HepG2 (cell line): ENCODE results near the gene TNFRSF25. TPM values are rescaled to one million over a fixed set of nuclear protein-coding genes. Genes with fewer than 3 reads are reported as not detected.

Source experiments
- ATAC-seq: fragments of 200-7000 bp; cut with Tn5 transposase; 3 replicates; pipeline ENCODE4 v1.9.1; 2020; ENCODE audit warnings: mild to moderate bottlenecking, moderate library complexity
- BruUV-seq: library from RNA; stranded (reverse); fragments of 400-500 nt; replicated peaks from 2 replicates; lab custom pipeline; 2021; lab: Mats Ljungman, UMichigan
- CTCF ChIA-PET: fragments of 300-600 bp; formaldehyde crosslinking; extraction: SDS; loops from one replicate; lab custom pipeline; 2021; ENCODE audit warnings: low total read pairs, inconsistent platforms, low intra/inter-chr PET ratio; lab: Yijun Ruan, JAX
- POLR2A ChIA-PET: fragments of 350-600 bp; sonication (Branson Sonifier 250); formaldehyde crosslinking; loops from one replicate; lab custom pipeline; 2020; ENCODE audit warnings: antibody characterized with exemption, inconsistent platforms; lab: Yijun Ruan, JAX
- DNase-seq: peaks from one replicate; pipeline ENCODE4 v3.0.0-alpha.2; 2015; ENCODE audit warnings: low spot score
- FAIRE-seq: peaks from 3 replicates; lab custom pipeline; 2011; peaks lifted over from hg19 to GRCh38; lab: Jason Lieb, UNC
- H2AFZ ChIP-seq: one replicate; pipeline ENCODE4 v1.6.1; 2011; ENCODE audit warnings: low read length, inconsistent platforms
- H3K27ac ChIP-seq: fragments of 300-600 bp; 3 replicates; pipeline ENCODE4 v1.8.0; 2011; ENCODE audit warnings: mixed run types, mild to moderate bottlenecking, mixed read lengths, low read length, inconsistent platforms; ENCODE audit not compliant: insufficient read depth; ENCODE audit errors: extremely low read length
- H3K27me3 ChIP-seq, 2 experiments: fragments of 200-600 bp in 1 of 2; 2 replicates in 1 of 2; 3 replicates in 1 of 2; pipeline versions ENCODE4 v1.6.0 to v1.8.0; 2011; ENCODE audit warnings: low read length in 2 of 2, mild to moderate bottlenecking in 2 of 2, moderate library complexity in 2 of 2, inconsistent platforms in 1 of 2; ENCODE audit not compliant: insufficient read depth in 2 of 2, control insufficient read depth in 1 of 2
- H3K36me3 ChIP-seq, 2 experiments: fragments of 200-600 bp in 1 of 2; replicated peaks in 1 of 2; 2 replicates in 1 of 2; 3 replicates in 1 of 2; pipeline versions ENCODE4 v1.5.1 to v1.8.0; 2011; ENCODE audit warnings: low read length in 2 of 2, inconsistent platforms in 1 of 2; ENCODE audit not compliant: insufficient read depth in 2 of 2, control insufficient read depth in 1 of 2
- H3K4me1 ChIP-seq: 2 replicates; pipeline ENCODE4 v1.5.1; 2012; ENCODE audit warnings: low read length, inconsistent platforms; ENCODE audit not compliant: insufficient read depth
- H3K4me2 ChIP-seq: 2 replicates; pipeline ENCODE4 v1.6.0; 2011; ENCODE audit warnings: low read depth, low read length, inconsistent platforms
- H3K4me3 ChIP-seq, 3 experiments: fragments of 200-600 bp in 1 of 3; sonication (generic), shearing (Covaris generic) in 1 of 3; replicated peaks in 1 of 3; 2 replicates each; pipeline ENCODE4 v1.5.1; 2011 to 2016; ENCODE audit warnings: low read length in 3 of 3, inconsistent platforms in 2 of 3, low read depth in 2 of 3, mild to moderate bottlenecking in 2 of 3, control low read depth in 1 of 3, mixed read lengths in 1 of 3; ENCODE audit not compliant: insufficient read depth in 1 of 3
- H3K79me2 ChIP-seq: one replicate; pipeline ENCODE4 v1.6.1; 2011; ENCODE audit warnings: low read length, inconsistent platforms; ENCODE audit not compliant: insufficient read depth
- H3K9ac ChIP-seq: 2 replicates; pipeline ENCODE4 v1.6.0; 2011; ENCODE audit warnings: mild to moderate bottlenecking, low read depth, low read length, inconsistent platforms; ENCODE audit not compliant: insufficient read depth
- H3K9me3 ChIP-seq: 2 replicates; pipeline ENCODE4 v1.5.1; 2012; ENCODE audit warnings: mild to moderate bottlenecking, low read length
- H4K20me1 ChIP-seq: 2 replicates; pipeline ENCODE4 v1.6.0; 2011; ENCODE audit warnings: inconsistent platforms, mild to moderate bottlenecking, low read length, moderate library complexity; ENCODE audit not compliant: insufficient read depth
- AKNA ChIP-seq: sonication (generic); formaldehyde crosslinking; IDR thresholded peaks from 2 replicates; pipeline ENCODE4 v1.4.0; 2020; ENCODE audit warnings: missing genetic modification reagents, borderline replicate concordance
- FOXK1 ChIP-seq: sonication (generic); formaldehyde crosslinking; IDR thresholded peaks from 2 replicates; pipeline ENCODE4 v1.4.0; 2020; ENCODE audit warnings: low read depth, missing genetic modification reagents, borderline replicate concordance
- FOXM1 ChIP-seq: sonication (generic); formaldehyde crosslinking; IDR thresholded peaks from 2 replicates; pipeline ENCODE4 v1.5.0; 2020; ENCODE audit warnings: missing genetic modification reagents
- GATAD1 ChIP-seq: IDR thresholded peaks from 2 replicates; pipeline ENCODE4 v1.6.1; 2016; ENCODE audit warnings: missing genetic modification reagents, missing compliant biosample characterization
- MED8 ChIP-seq: sonication (generic); formaldehyde crosslinking; IDR thresholded peaks from 2 replicates; pipeline ENCODE4 v1.8.1; 2023; ENCODE audit warnings: mild to moderate bottlenecking, missing genetic modification reagents; ENCODE audit not compliant: insufficient replicate concordance
- SAFB2 ChIP-seq: sonication (generic); formaldehyde crosslinking; IDR thresholded peaks from 2 replicates; pipeline ENCODE4 v1.5.1; 2020; ENCODE audit warnings: missing genetic modification reagents, low read depth, mild to moderate bottlenecking, borderline replicate concordance
- SOX13 ChIP-seq, 3 experiments: fragments of 450-650 bp in 1 of 3; sonication (generic) in 1 of 3; formaldehyde crosslinking in 1 of 3; IDR thresholded peaks in 2 of 3; conservative IDR thresholded peaks in 1 of 3; 2 replicates each; pipeline versions ENCODE4 v1.5.0 to v1.6.1; 2016 to 2020; ENCODE audit warnings: antibody characterized with exemption in 1 of 3, mild to moderate bottlenecking in 1 of 3, missing compliant biosample characterization in 1 of 3, missing genetic modification reagents in 1 of 3, moderate library complexity in 1 of 3
- SRSF1 ChIP-seq: fragments of 200-400 bp; formaldehyde crosslinking; optimal IDR thresholded peaks from 2 replicates; pipeline ENCODE3; 2017; ENCODE audit warnings: mild to moderate bottlenecking, low read depth, low read length, moderate library complexity
- SRY ChIP-seq: sonication (generic); formaldehyde crosslinking; IDR thresholded peaks from 2 replicates; pipeline ENCODE4 v1.8.0; 2022; ENCODE audit warnings: mild to moderate bottlenecking, missing genetic modification reagents
- TAF1 ChIP-seq: sonication (generic); formaldehyde crosslinking; IDR thresholded peaks from 2 replicates; pipeline ENCODE4 v1.4.0; 2020; ENCODE audit warnings: missing genetic modification reagents
- YY1 ChIP-seq: IDR thresholded peaks from 2 replicates; pipeline ENCODE4 v1.6.1; 2011; ENCODE audit warnings: low read length, low read depth, moderate library complexity, mild to moderate bottlenecking; ENCODE audit not compliant: insufficient read depth, insufficient replicate concordance
- ZNF329 ChIP-seq: sonication (generic); formaldehyde crosslinking; IDR thresholded peaks from 2 replicates; pipeline ENCODE4 v1.9.0; 2021; ENCODE audit warnings: low read depth, mild to moderate bottlenecking, missing genetic modification reagents
- ZNF343 ChIP-seq: sonication (generic); formaldehyde crosslinking; IDR thresholded peaks from 2 replicates; pipeline ENCODE4 v1.4.0; 2020; ENCODE audit warnings: mild to moderate bottlenecking, missing genetic modification reagents
- WGBS: methylation state at CpG from one replicate; pipeline ENCODE4 v1.1.6; 2017; ENCODE audit warnings: low lambda C conversion rate; 5-methylcytosine and 5-hydroxymethylcytosine counted together
- in situ Hi-C: cut with HindIII; loops from 2 replicates; pipeline ENCODE4 v1.10.0; 2017; ENCODE audit warnings: low pct_unique_long_range_greater_than_20kb; ENCODE audit not compliant: extremely low pct_ligation_motif_present
- intact Hi-C: fragments of 100-400 bp; cut with micrococcal nuclease; formaldehyde crosslinking; loops from one replicate; pipeline ENCODE4 v1.10.0; 2022; ENCODE audit not compliant: unreplicated experiment
- polyA plus RNA-seq, 8 experiments: library from polyadenylated mRNA; depleted of rRNA in 3 of 8; stranded (reverse) in 7 of 8; unstranded in 1 of 8; fragments of >200 nt; fragmentation: Illumina TruSeq in 4 of 8; extraction: Trizol in 4 of 8; gene quantifications; 2 replicates each; pipeline versions ENCODE4 v1.2.1 to v1.2.3, GENCODE V29; 2011 to 2016; ENCODE audit warnings: low read depth in 4 of 8, missing spikeins in 1 of 8, mixed read lengths in 1 of 8; ENCODE audit not compliant: insufficient read depth in 1 of 8
- total RNA-seq, 5 experiments: library from RNA; depleted of rRNA; stranded (reverse); fragments of >200 nt; fragmentation: Illumina TruSeq; extraction: Trizol; gene quantifications; 2 replicates each; pipeline ENCODE4 v1.2.3, GENCODE V29; 2016; ENCODE audit warnings: low read depth in 1 of 5
- TF ChIP-seq, protein P1 (sequence below): IDR thresholded peaks from 2 replicates; pipeline ENCODE4 v1.6.1; 2016; ENCODE audit warnings: control low read depth
- TF ChIP-seq, protein P2 (sequence below): sonication (generic); formaldehyde crosslinking; IDR thresholded peaks from 2 replicates; pipeline ENCODE4 v1.5.1; 2020; ENCODE audit warnings: mild to moderate bottlenecking, missing genetic modification reagents, moderate library complexity

Gene TNFRSF25
- total and polyA plus RNA-seq, 2 of the 13 experiments (the other 11 are each of a cell fraction or from before 2014, with no cell fraction given): 1.4 to 1.5 TPM

DNA sequence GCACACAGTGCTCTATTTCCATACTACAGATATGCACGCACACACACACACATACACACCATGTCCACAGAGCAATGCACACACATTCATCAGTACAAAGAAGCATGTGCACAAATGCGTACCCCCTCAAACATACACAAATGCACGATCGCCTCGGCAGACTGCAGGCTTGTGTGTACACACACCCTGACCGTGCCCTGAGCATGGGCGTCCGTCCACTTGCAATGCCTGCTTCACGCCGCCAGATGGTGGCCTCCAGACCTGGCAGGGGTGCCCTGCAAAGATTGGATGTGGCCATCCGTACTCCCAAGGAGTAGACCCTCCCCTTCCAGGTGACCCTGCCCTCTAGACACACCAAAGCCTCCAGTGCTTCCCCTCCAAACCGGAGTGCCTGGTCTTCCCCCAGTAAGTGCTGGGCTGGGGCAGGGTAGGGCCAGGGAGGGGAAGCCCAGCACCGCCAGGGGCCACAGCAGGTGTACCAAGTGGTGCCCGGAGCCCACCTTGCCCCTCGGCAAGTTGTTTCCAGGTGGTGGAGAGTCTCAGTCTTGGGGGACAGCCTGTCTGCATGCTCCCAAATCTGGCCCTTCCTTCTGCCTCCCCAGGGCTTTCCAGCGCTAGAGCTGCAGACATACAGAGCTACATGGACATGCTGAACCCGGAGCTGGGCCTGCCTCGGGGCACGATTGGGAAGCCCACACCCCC lies 20.8 kb downstream of the TNFRSF25 start:
- Histone ChIP-seq H3K79me2 (peaks cover 14% of the 10 kb centered on the region), H3K4me1 (peaks cover 42% of the 10 kb centered on the region), H3K9me3 (no peaks in the 10 kb centered on the region), H2AFZ (no peak overlapping the region), H3K4me3 (peak overlapping the region; percentile 50 to 78 (median 60); a peak in 5 of 6 replicates), H4K20me1 (no peaks in the 10 kb centered on the region), H3K36me3 (no peaks in the 10 kb centered on the region), H3K27ac (peak overlapping the region; percentile 62), H3K27me3 (peaks cover 0 to 1% of the 10 kb centered on the region in 2 experiments; a peak in 2 of 5 replicates), H3K9ac (peak overlapping the region; percentile 58), H3K4me2 (peak overlapping the region; percentile 73)
- DNase-seq (peak; percentile 74), FAIRE-seq (peak; percentile 98), ATAC-seq (peak; percentile 20)
- intact Hi-C loops: loop anchor here (1.0 to 10.0 kb wide), 2 partner anchors 30 to 650 kb away; no protein-coding TSS in a partner anchor
- ChIA-PET CTCF (interaction anchor here (1.0 to 1.6 kb wide), 3 partner anchors 19 to 30 kb away, joined by 3 to 5 read pairs (median 4); no protein-coding TSS in a partner anchor), POLR2A (interaction anchor here (1.5 kb wide), 1 partner anchor 45 kb away, joined by 4 read pairs; no protein-coding TSS in a partner anchor)
- in situ Hi-C loops: no loop called here
- 27% methylated on average over 2 of the region's 19 CpGs for WGBS
- no TSS peak for BruUV-seq
- TF ChIP-seq SRSF1 (no peak), FOXM1 (CRISPR knock-in tag) (no peak), SOX13 (IDR thresholded peaks at IDR 0.05) (no peak), SOX13 (CRISPR knock-in tag; conservative IDR thresholded peaks at IDR 0.05 in 1 of 2, IDR thresholded peaks at IDR 0.05 in 1 of 2) (no peak), YY1 (no peak), SAFB2 (0 out of 2 replicates have a peak, but pooled peaks have one; percentile 62), GATAD1 (CRISPR knock-in tag) (peak; percentile 55; the same call in 1 of the 2 replicates), ZNF343 (no peak), AKNA (CRISPR knock-in tag) (no peak), SRY (0 out of 2 replicates have a peak, but pooled peaks have one; percentile 44), TAF1 (no peak), MED8 (CRISPR knock-in tag) (no peak), FOXK1 (0 out of 2 replicates have a peak, but pooled peaks have one; percentile 41), ZNF329 (CRISPR knock-in tag) (no peak)
- TF ChIP-seq, protein P1, sequence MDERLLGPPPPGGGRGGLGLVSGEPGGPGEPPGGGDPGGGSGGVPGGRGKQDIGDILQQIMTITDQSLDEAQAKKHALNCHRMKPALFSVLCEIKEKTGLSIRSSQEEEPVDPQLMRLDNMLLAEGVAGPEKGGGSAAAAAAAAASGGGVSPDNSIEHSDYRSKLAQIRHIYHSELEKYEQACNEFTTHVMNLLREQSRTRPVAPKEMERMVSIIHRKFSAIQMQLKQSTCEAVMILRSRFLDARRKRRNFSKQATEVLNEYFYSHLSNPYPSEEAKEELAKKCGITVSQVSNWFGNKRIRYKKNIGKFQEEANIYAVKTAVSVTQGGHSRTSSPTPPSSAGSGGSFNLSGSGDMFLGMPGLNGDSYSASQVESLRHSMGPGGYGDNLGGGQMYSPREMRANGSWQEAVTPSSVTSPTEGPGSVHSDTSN (CRISPR knock-in tag): no peak
- TF ChIP-seq, protein P2, sequence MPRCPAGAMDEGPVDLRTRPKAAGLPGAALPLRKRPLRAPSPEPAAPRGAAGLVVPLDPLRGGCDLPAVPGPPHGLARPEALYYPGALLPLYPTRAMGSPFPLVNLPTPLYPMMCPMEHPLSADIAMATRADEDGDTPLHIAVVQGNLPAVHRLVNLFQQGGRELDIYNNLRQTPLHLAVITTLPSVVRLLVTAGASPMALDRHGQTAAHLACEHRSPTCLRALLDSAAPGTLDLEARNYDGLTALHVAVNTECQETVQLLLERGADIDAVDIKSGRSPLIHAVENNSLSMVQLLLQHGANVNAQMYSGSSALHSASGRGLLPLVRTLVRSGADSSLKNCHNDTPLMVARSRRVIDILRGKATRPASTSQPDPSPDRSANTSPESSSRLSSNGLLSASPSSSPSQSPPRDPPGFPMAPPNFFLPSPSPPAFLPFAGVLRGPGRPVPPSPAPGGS: 0 out of 2 replicates have a peak, but pooled peaks have one; percentile 18
